HG02885 (cell line): Measurements from ENCODE around the gene GINM1.

Source experiments
- ATAC-seq: cut with Tn5 transposase; IDR thresholded peaks from one replicate; pipeline ENCODE4 v1.9.1; 2021; ENCODE audit warnings: mild to moderate bottlenecking; ENCODE audit not compliant: unreplicated experiment, poor library complexity

The GINM1 gene

GRCh38 chr6:149565527-149566409 lies at the start of gene GINM1:
TSS of gene GINM1 (plus strand) at chr6:149566375. CDS start at chr6:149566415, 40 bp downstream.
- ATAC-seq, result peak; percentile 78

- no peak for ATAC-seq
These were observed 36.5 kb upstream of the GINM1 start for GRCh38 chr6:149529650-149530049.

GRCh38 chr6:149534742-149535141 lies 31.4 kb upstream of the GINM1 start:
- ATAC-seq, result no peak

GRCh38 chr6:149541139-149541538 lies 25.0 kb upstream of the GINM1 start:
- ATAC-seq, result no peak

- no peak for ATAC-seq
These were observed 21.4 kb upstream of the GINM1 start for GRCh38 chr6:149544646-149545257.

- ATAC-seq, result peak; percentile 1
These were observed 20.9 kb upstream of the GINM1 start for GRCh38 chr6:149545258-149545753.

GRCh38 chr6:149545754-149546471 lies 20.3 kb upstream of the GINM1 start, which contains the start of gene PPIL4:
TSS of gene PPIL4 (minus strand) at chr6:149546043. CDS start at chr6:149546005, 38 bp downstream.
- peak; percentile 92 for ATAC-seq

- no peak for ATAC-seq
These were observed 14.3 kb upstream of the GINM1 start for GRCh38 chr6:149551920-149552319.

GRCh38 chr6:149558029-149558428 lies 8.1 kb upstream of the GINM1 start:
- ATAC-seq, result no peak

- no peak for ATAC-seq
These were observed 6.8 kb upstream of the GINM1 start for GRCh38 chr6:149559389-149559788.

GRCh38 chr6:149560736-149561135 lies 5.4 kb upstream of the GINM1 start:
- no peak for ATAC-seq

- ATAC-seq, result no peak
These were observed 2.8 kb upstream of the GINM1 start for GRCh38 chr6:149563203-149563927.

GRCh38 chr6:149563928-149564325 lies 2.2 kb upstream of the GINM1 start:
- no peak for ATAC-seq

- peak; percentile 17 for ATAC-seq
These were observed 427 bp downstream of the GINM1 start for GRCh38 chr6:149566410-149567193.

GRCh38 chr6:149567194-149567586 lies 1.0 kb downstream of the GINM1 start:
- no peak for ATAC-seq

- no peak for ATAC-seq
These were observed 1.9 kb downstream of the GINM1 start for GRCh38 chr6:149567945-149568585.

GRCh38 chr6:149580880-149581279 lies 14.7 kb downstream of the GINM1 start:
- ATAC-seq, result no peak

- ATAC-seq, result no peak
These were observed 15.2 kb downstream of the GINM1 start for GRCh38 chr6:149581349-149581748.

- ATAC-seq, result no peak
These were observed 20.0 kb downstream of the GINM1 start for GRCh38 chr6:149586149-149586548.
